Measurements from ENCODE around the gene TMA7B. TPM values are rescaled to one million over a fixed set of nuclear protein-coding genes. Genes with fewer than 3 reads are reported as not detected.

TMA7B gene
- total and polyA plus RNA-seq, 2 donors (not counting 3 experiments of a cell fraction or from before 2014, with no cell fraction given) = not detected

DNA sequence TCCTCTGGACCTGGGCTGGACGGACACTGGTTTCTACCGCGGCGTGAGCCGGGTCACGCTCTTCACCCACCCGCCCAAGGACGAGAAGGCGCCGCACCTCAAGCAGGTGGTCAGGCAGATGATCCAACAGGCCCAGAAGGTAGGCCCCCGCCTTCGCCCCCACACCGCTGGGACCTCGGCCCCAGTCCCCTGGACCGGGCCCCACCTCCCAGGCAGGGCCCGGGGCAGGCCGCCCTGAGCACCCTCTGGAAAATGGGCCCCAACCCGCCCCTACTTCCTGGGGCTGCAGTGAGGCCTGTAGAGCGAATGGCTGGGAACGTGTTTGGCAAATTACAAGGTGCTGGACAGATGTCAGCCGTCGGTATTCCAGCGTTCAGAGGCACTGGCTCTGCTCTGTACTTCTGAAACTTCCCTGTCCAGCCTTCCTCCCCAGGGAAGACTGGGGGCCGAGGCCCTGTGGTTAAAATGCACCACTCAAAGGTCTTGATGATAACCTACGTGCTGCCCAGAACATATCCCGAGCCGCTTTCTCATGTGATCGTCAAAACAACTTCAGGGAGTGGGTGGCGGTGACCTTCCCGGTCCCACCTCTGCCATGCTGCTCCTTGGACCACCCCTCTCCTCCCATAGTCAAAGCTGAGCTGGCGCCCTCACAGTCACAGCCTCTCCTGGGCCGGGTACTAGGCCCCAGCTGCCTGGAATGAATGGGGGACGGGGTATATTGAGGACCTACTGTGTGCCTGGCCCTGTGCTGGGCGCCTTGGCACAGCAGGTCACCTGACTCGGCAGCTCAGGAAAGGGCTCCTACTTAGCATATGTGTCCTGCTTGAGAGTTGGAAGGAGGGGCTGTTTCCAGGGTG lies 35.4 kb downstream of the TMA7B start:
- H2AFZ ChIP-seq (ENCODE audit: low read depth, low read length) = no peak overlapping the region
- no peaks in the 10 kb centered on the region for H3K9me1 ChIP-seq (replicated peaks; ENCODE audit: control insufficient read depth, extremely low read depth, insufficient read depth, low read length)
- dilution Hi-C loops (cut with MboI; ENCODE audit: extremely low pct_ligation_motif_present, low sequenced_read_pairs) (no loop called here), intact Hi-C loops (cut with micrococcal nuclease) (no loop called here)
- H3K4me2 ChIP-seq (ENCODE audit: insufficient read depth, low read length) = no peak overlapping the region
- H3K9me3 ChIP-seq (replicated peaks; ENCODE audit: control insufficient read depth, insufficient read depth, low read length) = no peaks in the 10 kb centered on the region
- H3K4me1 ChIP-seq (ENCODE audit: control insufficient read depth, extremely low read depth, insufficient read depth, low read length) = no peaks in the 10 kb centered on the region
- TF ChIP-seq POLR2A (IDR thresholded peaks at IDR 0.05; ENCODE audit: low read depth, low read length) = no peak
- TF ChIP-seq, protein P1, sequence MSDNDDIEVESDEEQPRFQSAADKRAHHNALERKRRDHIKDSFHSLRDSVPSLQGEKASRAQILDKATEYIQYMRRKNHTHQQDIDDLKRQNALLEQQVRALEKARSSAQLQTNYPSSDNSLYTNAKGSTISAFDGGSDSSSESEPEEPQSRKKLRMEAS (IDR thresholded peaks at IDR 0.05; ENCODE audit: insufficient read depth, insufficient read length) = no peak
- TF ChIP-seq GATA2 (IDR thresholded peaks at IDR 0.05; ENCODE audit: insufficient read depth, insufficient read length, low read depth, low read length) = no peak
- no peak for TF ChIP-seq EZH2 (IDR thresholded peaks at IDR 0.05; ENCODE audit: borderline replicate concordance, low read depth, low read length, severe bottlenecking)
- no peak for TF ChIP-seq POLR2AphosphoS5 (IDR thresholded peaks at IDR 0.05; ENCODE audit: insufficient read depth, low read depth, low read length)
- TF ChIP-seq MYC (IDR thresholded peaks at IDR 0.05; ENCODE audit: low read depth, low read length) = no peak
- TF ChIP-seq JUN (IDR thresholded peaks at IDR 0.05; ENCODE audit: borderline replicate concordance, insufficient read depth, insufficient read length, low read depth) = no peak
- no peak for TF ChIP-seq FOS (IDR thresholded peaks at IDR 0.05; ENCODE audit: borderline replicate concordance, insufficient read depth, low read length)
- TF ChIP-seq, protein P2, sequence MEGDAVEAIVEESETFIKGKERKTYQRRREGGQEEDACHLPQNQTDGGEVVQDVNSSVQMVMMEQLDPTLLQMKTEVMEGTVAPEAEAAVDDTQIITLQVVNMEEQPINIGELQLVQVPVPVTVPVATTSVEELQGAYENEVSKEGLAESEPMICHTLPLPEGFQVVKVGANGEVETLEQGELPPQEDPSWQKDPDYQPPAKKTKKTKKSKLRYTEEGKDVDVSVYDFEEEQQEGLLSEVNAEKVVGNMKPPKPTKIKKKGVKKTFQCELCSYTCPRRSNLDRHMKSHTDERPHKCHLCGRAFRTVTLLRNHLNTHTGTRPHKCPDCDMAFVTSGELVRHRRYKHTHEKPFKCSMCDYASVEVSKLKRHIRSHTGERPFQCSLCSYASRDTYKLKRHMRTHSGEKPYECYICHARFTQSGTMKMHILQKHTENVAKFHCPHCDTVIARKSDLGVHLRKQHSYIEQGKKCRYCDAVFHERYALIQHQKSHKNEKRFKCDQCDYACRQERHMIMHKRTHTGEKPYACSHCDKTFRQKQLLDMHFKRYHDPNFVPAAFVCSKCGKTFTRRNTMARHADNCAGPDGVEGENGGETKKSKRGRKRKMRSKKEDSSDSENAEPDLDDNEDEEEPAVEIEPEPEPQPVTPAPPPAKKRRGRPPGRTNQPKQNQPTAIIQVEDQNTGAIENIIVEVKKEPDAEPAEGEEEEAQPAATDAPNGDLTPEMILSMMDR (IDR thresholded peaks at IDR 0.05; ENCODE audit: extremely low read depth in 1 of 2, insufficient read depth in 1 of 2, low read depth in 1 of 2, low read length in 2 of 2) = no peak
- ChIA-PET POLR2A (no interaction called here), CTCF (interaction anchor here (2.1 to 2.4 kb wide), 2 partner anchors 10 to 29 kb away, joined by 7 to 11 read pairs; no protein-coding TSS in a partner anchor)
- no peak overlapping the region for H3K9ac ChIP-seq (replicated peaks; ENCODE audit: extremely low read depth, insufficient read depth, low read length)
- H3K36me3 ChIP-seq (ENCODE audit: control insufficient read depth in 2 of 2, extremely low read depth in 1 of 2, insufficient read depth in 2 of 2, low read length in 2 of 2) = no peaks in the 10 kb centered on the region
- no peaks in the 10 kb centered on the region for H4K20me1 ChIP-seq (replicated peaks; ENCODE audit: control insufficient read depth, extremely low read depth, insufficient read depth, low read length)
- FAIRE-seq (no peak), DNase-seq (ENCODE audit: low read depth, low spot score) (no peak)
- H3K27ac ChIP-seq (ENCODE audit: insufficient read depth, low read depth, low read length) = no peak overlapping the region
- H3K27me3 ChIP-seq (ENCODE audit: control insufficient read depth in 2 of 2, insufficient read depth in 2 of 2, low read length in 2 of 2) = peaks cover 22 to 36% of the 10 kb centered on the region in 2 experiments
- no TSS peak for BruUV-seq (replicated peaks)
- no peak overlapping the region for H3K4me3 ChIP-seq (replicated peaks in 1 of 3; ENCODE audit: insufficient read depth in 1 of 3, low read depth in 1 of 3, low read length in 3 of 3)
- H3K79me2 ChIP-seq (ENCODE audit: control insufficient read depth, insufficient read depth, low read length) = no peaks in the 10 kb centered on the region

Data from endothelial cell of umbilical vein (primary cell).